ENCODE data around the gene SDK2.
A peak's percentile ranks its signal among the peaks of the same experiment; 100 is the strongest.

SDK2 gene

GRCh38 chr17:73435412-73435811, 208.8 kb downstream of the SDK2 start:
- no peak for DNase-seq

DNA sequence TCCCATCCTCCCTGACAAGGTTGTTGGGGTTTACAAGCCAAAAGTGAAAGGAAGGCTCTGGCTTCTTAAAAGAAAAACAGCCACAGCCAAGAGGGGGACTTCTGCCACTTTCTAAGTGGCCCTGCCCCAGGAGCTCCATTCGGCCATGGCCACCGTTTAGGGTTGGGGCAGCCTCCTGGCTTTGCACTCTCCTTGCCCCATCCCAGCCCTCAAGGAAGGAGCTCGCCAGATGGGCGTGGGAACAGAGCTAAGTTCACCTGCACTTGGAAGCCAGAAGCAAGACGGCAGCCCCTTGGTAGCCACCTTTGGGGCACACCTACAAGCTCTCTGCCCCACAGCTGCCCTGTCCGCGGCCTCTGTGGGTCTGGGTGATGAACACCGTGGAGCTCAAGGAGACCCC, 210.1 kb downstream of the SDK2 start:
- no peak for DNase-seq

DNA sequence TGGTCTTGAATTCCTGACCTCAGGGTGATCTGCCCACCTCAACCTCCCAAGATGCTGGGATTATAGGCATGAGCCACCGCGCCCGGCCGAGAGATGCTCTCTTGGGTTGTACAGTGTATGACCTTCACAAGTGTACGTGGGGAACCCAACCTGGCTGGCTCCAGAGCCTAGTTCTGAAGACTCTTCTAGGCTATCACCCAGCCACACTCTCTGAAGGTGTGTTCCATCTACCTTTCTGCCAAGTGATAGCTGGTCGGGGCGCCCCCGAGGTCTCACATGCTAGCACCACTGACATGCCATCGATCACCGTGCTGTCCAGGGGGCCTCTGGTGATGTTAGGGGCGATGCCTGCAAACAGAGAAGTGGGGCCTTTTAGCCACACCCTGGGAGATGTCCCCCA, 210.7 kb downstream of the SDK2 start:
- DNase-seq = no peak

DNA sequence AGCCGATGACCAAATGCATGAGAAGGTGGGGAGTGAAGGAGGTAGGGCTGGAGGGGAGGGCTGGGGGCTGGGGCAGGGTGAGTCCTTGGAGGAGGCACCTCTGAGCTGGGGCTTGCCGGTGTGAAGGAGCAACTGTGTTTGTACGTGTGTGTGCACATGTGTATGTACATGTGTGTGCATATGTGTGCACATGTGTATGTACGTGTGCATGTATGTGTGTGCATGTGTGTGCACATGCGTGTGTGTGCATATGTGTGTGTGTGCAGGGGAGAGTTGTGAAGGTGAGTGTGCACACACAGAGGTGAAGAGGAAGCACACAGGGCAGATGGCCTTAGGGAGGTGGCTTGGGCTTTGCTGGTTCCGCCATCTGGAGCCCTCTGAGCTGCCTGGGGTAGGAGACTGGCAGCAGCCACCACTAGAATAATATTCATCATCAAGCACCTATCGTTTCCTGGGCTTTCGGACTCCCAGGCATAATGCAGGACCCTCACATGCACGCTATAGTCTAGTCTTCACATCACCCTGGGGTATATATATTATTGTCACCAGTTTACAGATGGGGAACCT, 211.5 kb downstream of the SDK2 start:
- no peak for DNase-seq

- peak; percentile 36 for DNase-seq
Measured at GRCh38 chr17:73431401-73432205, 212.6 kb downstream of the SDK2 start.

- DNase-seq = peak; percentile 29
Measured at GRCh38 chr17:73430848-73431247, 213.4 kb downstream of the SDK2 start.

GRCh38 chr17:73430165-73430680, 214.0 kb downstream of the SDK2 start:
- no peak for DNase-seq

DNA sequence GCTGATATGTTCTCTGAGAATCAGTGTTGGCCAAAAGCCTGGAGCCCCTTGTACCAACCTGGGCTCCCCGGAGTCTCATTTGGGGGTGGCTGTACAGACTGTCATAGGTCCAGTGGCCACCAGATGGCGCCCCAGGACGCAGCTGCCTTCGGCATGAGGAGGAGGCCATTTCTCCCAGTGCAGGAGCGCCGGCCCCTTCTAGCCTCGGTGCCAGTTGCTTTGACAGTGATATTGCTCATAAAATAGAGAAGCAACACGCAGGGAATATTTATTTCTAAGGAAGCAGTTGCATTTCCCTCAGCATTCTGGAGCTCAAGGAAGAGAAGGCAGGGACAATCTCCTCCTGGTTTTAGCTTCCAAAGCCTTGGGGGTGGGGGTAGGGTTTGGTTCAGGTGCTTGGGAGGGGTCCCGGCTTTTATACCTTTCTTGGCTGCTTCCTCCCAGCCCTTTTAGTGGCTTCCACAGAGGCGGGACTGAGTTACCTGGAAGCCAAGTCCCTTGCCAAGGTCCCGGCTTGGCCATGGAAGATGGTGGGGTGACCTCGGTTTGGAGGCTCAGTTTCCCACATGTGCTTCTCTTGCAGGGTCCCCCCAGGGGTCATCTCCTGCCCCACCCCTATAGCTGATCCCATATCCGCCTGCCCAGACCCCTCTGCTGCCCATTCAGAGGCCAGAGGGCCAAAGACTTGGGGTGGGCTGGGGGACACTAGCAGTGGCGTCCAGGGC, 214.6 kb downstream of the SDK2 start:
- peak; percentile 90 for DNase-seq

GRCh38 chr17:73427198-73427597, 217.0 kb downstream of the SDK2 start:
- no peak for DNase-seq

DNA sequence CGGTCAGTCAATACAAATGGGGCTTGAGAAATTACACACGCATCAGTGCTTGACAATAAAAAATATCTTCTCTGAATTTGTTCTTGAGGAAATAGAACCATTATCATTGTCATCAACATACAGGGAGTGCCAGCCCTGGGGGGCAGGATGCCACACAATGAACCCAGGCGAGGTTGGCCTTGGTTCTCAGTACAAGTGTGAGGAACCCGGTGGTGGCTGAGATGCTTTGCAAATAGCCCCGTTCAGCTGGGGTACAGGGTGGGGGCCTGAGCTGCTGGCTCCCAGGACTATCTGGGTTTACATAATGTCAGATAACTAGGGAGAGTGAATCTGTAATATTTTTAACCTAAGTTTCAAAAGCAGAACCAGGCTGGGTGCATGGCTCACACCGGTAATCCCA, 219.7 kb downstream of the SDK2 start:
- no peak for DNase-seq

GRCh38 chr17:73423806-73424205, 220.4 kb downstream of the SDK2 start:
- DNase-seq = no peak

DNA sequence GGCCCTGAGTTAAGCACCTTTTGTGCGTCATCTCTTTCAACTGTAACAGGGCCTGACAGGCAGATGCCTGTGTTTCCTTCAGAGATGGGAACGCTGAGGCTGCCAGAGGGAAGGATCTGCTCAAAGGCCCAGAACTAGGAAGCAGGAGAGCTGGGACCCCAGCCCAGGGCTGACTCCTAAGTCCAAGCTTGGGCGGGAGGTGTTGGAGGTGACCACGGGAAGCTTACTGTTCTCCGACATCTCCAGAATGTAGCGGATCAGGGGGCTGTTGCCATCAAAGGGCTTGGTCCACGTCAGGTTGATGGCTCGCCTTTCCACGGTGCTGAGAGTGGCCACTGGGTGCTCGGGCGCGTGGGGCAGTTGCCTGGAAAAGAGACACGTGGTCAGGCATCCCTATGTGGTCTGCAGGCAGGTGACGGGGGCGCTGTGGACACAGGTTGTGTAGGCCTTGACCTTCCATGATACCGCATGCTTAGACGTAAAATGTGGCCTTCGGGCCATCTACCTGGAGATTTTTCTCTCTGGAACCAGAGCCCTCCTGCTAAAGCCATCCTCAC, 221.0 kb downstream of the SDK2 start:
- no peak for DNase-seq

GRCh38 chr17:73422121-73422520, 222.1 kb downstream of the SDK2 start:
- no peak for DNase-seq

GRCh38 chr17:73420897-73421296, 223.3 kb downstream of the SDK2 start:
- no peak for DNase-seq

DNA sequence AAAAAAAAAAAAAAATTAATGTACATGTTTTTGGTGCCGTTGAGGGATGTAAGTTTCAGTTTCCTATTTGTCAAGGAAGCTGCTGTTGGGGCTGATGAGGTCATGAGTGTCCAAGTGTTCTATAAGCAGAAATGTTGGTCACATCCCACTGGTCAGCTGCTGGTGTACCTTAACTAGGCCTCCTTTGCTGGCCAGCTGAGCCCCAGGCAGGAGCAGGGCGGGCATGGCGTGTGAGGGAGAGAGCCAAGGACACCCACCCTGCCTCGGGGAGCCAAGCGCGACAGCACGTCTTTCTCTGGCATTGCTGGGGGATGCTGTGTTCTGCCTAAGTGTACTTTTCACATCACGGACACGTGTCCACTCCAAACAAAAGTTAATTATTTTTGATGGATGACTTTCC, 224.4 kb downstream of the SDK2 start:
- no peak for DNase-seq

GRCh38 chr17:73419051-73419450, 225.2 kb downstream of the SDK2 start:
- no peak for DNase-seq

DNA sequence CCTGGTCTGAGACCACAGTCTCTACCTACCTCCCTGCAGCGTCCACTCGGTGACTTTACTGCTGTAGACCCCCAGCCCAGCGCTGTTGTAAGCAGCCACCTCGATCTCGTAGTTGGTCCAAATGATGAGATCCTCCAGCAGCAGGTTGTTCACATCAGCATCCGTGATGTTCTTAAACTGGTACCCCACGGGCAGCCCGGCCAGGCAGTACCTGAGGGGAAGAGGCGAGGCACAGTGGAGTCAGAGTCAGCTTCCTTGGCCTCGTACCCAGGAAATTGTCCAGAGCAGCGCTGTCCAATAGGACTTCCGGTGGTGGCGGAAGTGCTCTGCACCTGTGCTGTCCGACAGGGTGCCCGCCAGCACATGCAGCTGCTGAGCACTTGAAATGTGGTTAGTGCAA, 228.5 kb downstream of the SDK2 start:
- no peak for DNase-seq

DNA sequence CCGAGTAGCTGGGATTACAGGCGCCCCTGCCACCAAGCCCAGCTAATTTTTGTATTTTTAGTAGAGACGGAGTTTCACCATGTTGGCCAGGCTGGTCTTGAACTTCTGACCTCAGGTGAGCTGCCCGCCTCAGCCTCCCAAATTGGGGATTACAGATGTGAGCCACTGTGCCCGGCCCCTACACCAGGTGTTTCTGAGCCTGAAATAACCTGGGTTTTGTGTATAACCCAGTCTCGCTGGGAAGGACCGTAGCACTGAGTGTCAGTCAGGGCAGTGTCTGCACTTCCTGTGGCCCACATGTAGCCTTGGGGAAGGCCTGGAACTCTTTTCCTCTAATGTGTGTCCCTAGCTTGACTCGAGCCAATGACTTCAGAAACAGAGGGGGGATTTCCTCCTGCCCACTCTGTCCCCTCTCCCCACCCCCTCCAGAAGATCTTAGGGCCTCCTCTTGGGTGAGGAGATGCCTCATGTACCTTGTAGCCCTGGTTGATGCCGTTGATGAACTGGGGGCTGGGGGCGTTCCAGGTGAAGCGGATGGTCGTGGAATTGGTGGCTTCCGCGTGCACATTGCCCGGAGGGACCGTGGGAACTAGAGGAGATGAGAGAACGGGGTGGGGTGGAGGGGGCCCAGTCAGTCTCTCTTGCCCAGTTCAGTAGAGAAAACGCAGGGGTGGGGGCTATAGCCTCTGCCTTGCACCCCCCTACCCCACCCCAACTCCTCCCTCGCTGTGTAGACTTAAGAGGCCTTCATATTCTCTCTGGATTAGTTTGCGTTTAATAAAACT, 229.9 kb downstream of the SDK2 start:
- no peak for DNase-seq

GRCh38 chr17:73412914-73413313, 231.3 kb downstream of the SDK2 start:
- DNase-seq = no peak

DNA sequence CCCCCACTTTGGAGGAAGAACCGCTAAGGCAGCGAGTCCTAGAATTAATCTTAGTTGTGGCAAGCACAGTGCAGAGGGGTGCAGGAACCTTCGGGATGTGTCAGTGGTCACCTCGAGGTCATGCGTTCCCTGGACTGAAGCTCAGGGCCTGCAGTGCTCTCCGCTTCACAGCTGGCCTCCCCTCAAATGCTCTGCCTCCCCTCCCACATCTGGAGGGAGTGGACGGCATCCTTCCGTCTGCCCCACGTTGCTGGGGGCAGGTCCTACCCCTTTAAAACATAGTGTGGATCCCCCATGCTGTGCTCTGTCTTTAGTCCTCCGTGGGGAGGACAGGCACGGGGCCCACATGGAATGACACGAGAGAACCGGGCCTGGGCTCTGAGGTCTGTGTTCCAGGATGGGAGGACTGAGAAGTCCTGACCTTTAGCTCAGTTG, 232.9 kb downstream of the SDK2 start:
- no peak for DNase-seq

GRCh38 chr17:73410586-73411312, 233.5 kb downstream of the SDK2 start:
- DNase-seq = no peak

DNA sequence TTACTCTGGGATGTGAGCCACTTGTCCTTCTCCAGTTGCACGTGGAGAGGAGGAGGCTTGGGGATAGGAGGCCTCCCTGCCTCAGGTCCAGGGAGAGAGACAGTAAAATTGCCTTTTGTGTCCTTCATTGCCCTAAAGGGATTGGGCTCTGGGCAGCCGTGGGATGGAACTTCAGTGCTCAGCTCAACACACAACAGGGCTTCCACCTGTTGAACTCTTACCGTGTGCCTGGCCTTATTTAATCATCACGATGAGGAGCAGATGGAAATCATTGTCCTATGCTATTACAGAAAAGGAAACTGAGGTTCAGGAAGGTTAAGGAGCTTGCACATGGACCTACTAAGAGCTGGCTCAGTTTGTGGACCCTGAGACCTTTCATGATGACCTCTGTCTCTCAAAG, 240.0 kb downstream of the SDK2 start:
- no peak for DNase-seq
